K562 (cell line): Measurements from ENCODE around the gene TMEM242. TPM values are rescaled to one million over a fixed set of nuclear protein-coding genes. Genes with fewer than 3 reads are reported as not detected.
A peak's percentile ranks its signal among the peaks of the same experiment; 100 is the strongest.

Experiments
- HNRNPL ChIP-seq: fragments of 200-400 bp; formaldehyde crosslinking; IDR thresholded peaks from 2 replicates; pipeline ENCODE4 v1.6.1; 2017; ENCODE audit warnings: low read depth, mild to moderate bottlenecking, low read length
- KAT2B ChIP-seq: IDR thresholded peaks from one replicate; pipeline ENCODE4 v1.6.1; 2012; ENCODE audit warnings: low read depth, mild to moderate bottlenecking, control low read depth, inconsistent platforms, low read length, moderate library complexity
- MLX ChIP-seq, 2 experiments: fragments of 450-650 bp in 1 of 2; sonication (generic) in 1 of 2; formaldehyde crosslinking; conservative IDR thresholded peaks; 2 replicates each; pipeline versions ENCODE4 v1.4.0 to v1.8.1; 2020 to 2022; ENCODE audit warnings: mild to moderate bottlenecking in 1 of 2, missing genetic modification reagents in 1 of 2
- NCOA1 ChIP-seq: fragments of 450-650 bp; IDR thresholded peaks from 2 replicates; pipeline ENCODE4 v1.6.1; 2016; ENCODE audit warnings: low read depth
- OTX1 ChIP-seq: fragments of 450-650 bp; formaldehyde crosslinking; IDR thresholded peaks from 2 replicates; pipeline ENCODE4 v1.4.0; 2022; ENCODE audit warnings: mild to moderate bottlenecking
- POLR2AphosphoS2 ChIP-seq: IDR thresholded peaks from 2 replicates; pipeline ENCODE4 v1.6.1; 2012; ENCODE audit warnings: low read length, improper control_type of control experiment
- SPI1 ChIP-seq: IDR thresholded peaks from 2 replicates; pipeline ENCODE4 v1.6.1; 2011; ENCODE audit warnings: low read depth, low read length, control low read depth, borderline replicate concordance
- THRB ChIP-seq: fragments of 450-650 bp; formaldehyde crosslinking; conservative IDR thresholded peaks from 2 replicates; pipeline ENCODE4 v1.4.0; 2022; ENCODE audit warnings: mild to moderate bottlenecking, missing genetic modification characterization
- USF1 ChIP-seq: sonication (generic); formaldehyde crosslinking; IDR thresholded peaks from 2 replicates; pipeline ENCODE4 v1.9.0; 2022; ENCODE audit warnings: mild to moderate bottlenecking, missing genetic modification reagents
- ZFP91 ChIP-seq: sonication (generic); formaldehyde crosslinking; IDR thresholded peaks from 2 replicates; pipeline ENCODE4 v1.8.0; 2022; ENCODE audit warnings: mild to moderate bottlenecking, missing genetic modification reagents
- ZNF318 ChIP-seq, 2 experiments: fragments of 450-650 bp; IDR thresholded peaks; 2 replicates each; pipeline ENCODE4 v1.6.1; 2016; ENCODE audit warnings: mild to moderate bottlenecking in 2 of 2, borderline replicate concordance in 1 of 2, low read depth in 1 of 2, moderate library complexity in 1 of 2
- ZNF764 ChIP-seq: fragments of 250-450 bp; sonication (Bioruptor Pico); IDR thresholded peaks from 2 replicates; pipeline ENCODE4 v1.4.0; 2020; ENCODE audit warnings: low read depth, mild to moderate bottlenecking, moderate library complexity
- polyA plus RNA-seq, 8 experiments: library from polyadenylated mRNA; depleted of rRNA in 4 of 8; stranded (reverse) in 5 of 8; unstranded in 3 of 8; fragments of >200 nt; fragmentation: Nextera tagmentation in 2 of 8; fragmentation: Illumina TruSeq in 1 of 8; extraction: Ambion mirVana in 2 of 8; extraction: Trizol in 1 of 8; gene quantifications; 2 replicates each; pipeline versions ENCODE4 v1.2.1 to v1.2.3, GENCODE V29; 2011 to 2014; ENCODE audit warnings: inconsistent platforms in 1 of 8, missing spikeins in 1 of 8
- total RNA-seq, 7 experiments: library from RNA; depleted of rRNA in 6 of 7; stranded (reverse); fragments of >200 nt in 6 of 7; fragmentation: Illumina TruSeq in 2 of 7; extraction: Trizol in 2 of 7; gene quantifications; 2 replicates each; pipeline versions ENCODE4 v1.2.1 to v1.2.3, GENCODE V29; 2011 to 2021; ENCODE audit warnings: low replicate concordance in 1 of 7

The TMEM242 gene
- total and polyA plus RNA-seq, 9 of the 15 experiments (the other 6 are each of a cell fraction or from before 2014, with no cell fraction given), result 9.5 to 35.3 (median 16.5) TPM

GRCh38 chr6:157304899-157305663, 18.2 kb downstream of the TMEM242 start (continued):
- no peak for TF ChIP-seq ZNF318 (IDR thresholded peaks at IDR 0.05; ENCODE audit: borderline replicate concordance in 1 of 2, low read depth in 1 of 2)
- peak; percentile 79 for TF ChIP-seq ZFP91 (CRISPR knock-in tag)
- no peak for TF ChIP-seq OTX1
- TF ChIP-seq POLR2AphosphoS2, result no peak
- TF ChIP-seq HNRNPL, result no peak
- no peak for TF ChIP-seq MLX (CRISPR knock-in tag; conservative IDR thresholded peaks at IDR 0.05)
- no peak for TF ChIP-seq KAT2B
- TF ChIP-seq THRB (CRISPR knock-in tag), result no peak
- TF ChIP-seq NCOA1, result no peak
- peak; percentile 51; the same call in 1 of the 2 replicates for TF ChIP-seq SPI1
- TF ChIP-seq ZNF764, result no peak
- TF ChIP-seq USF1 (CRISPR knock-in tag), result peak; percentile 73
